HCT116 (cell line): ENCODE results near the gene PAM16. TPM values are rescaled to one million over a fixed set of nuclear protein-coding genes. Genes with fewer than 3 reads are reported as not detected.

Source experiments
- ATAC-seq: fragments of 200-7000 bp; cut with Tn5 transposase; 2 replicates; pipeline ENCODE4 v1.9.1; 2020; ENCODE audit warnings: mild to moderate bottlenecking, moderate library complexity
- BruUV-seq: library from RNA; stranded (reverse); fragments of 400-500 nt; replicated peaks from 2 replicates; lab custom pipeline; 2021; lab: Mats Ljungman, UMichigan
- CTCF ChIA-PET: fragments of 300-600 bp; sonication (Branson Sonifier 250); formaldehyde crosslinking; loops from one replicate; lab custom pipeline; 2021; ENCODE audit warnings: antibody characterized with exemption; lab: Charles Lee
- POLR2A ChIA-PET: fragments of 300-600, 350-600 bp; sonication (Branson Sonifier 250); formaldehyde crosslinking; loops from one replicate; lab custom pipeline; 2021; ENCODE audit warnings: antibody characterized with exemption; lab: Charles Lee
- RAD21 ChIA-PET, 2 experiments: fragments of 300-600 bp; sonication (Branson Sonifier 250); formaldehyde crosslinking; loops; one replicate each; lab custom pipeline; 2023; ENCODE audit warnings: low total read pairs in 2 of 2; ENCODE audit not compliant: uncharacterized antibody in 2 of 2, unreplicated experiment in 2 of 2, low non-redundant PET in 1 of 2; lab: Charles Lee
- DNase-seq: peaks from one replicate; pipeline ENCODE4 v3.0.0-alpha.2; 2010; ENCODE audit warnings: low read depth, low spot score
- H2AFZ ChIP-seq: fragments of 200-600 bp; shearing (Covaris generic), sonication (generic); 2 replicates; pipeline ENCODE4 v1.6.1; 2017; ENCODE audit warnings: low read depth, mixed run types, mixed read lengths, antibody characterized with exemption, low read length; ENCODE audit not compliant: poor library complexity, severe bottlenecking
- H3K27ac ChIP-seq: 2 replicates; pipeline ENCODE4 v1.5.1; 2012; ENCODE audit warnings: low read depth, low read length
- H3K27me3 ChIP-seq: fragments of 200-600 bp; sonication (generic); 2 replicates; pipeline ENCODE4 v1.6.1; 2016; ENCODE audit warnings: mixed run types, low read length, mixed read lengths; ENCODE audit not compliant: insufficient read depth
- H3K36me3 ChIP-seq, 2 experiments: fragments of 200-500 bp in 1 of 2; fragments of 200-600 bp in 1 of 2; sonication (Bioruptor generic) in 1 of 2; sonication (generic) in 1 of 2; 2 replicates each; pipeline versions ENCODE4 v1.5.1 to v1.6.1; 2014 to 2016; ENCODE audit warnings: low read length in 2 of 2, inconsistent platforms in 1 of 2, mixed read lengths in 1 of 2, mixed run types in 1 of 2; ENCODE audit not compliant: insufficient read depth in 2 of 2, control insufficient read depth in 1 of 2
- H3K4me1 ChIP-seq, 2 experiments: fragments of 200-600 bp in 1 of 2; sonication (generic) in 1 of 2; 2 replicates each; pipeline versions ENCODE4 v1.5.1 to v1.6.1; 2012 to 2017; ENCODE audit warnings: low read length in 2 of 2, inconsistent platforms in 1 of 2, mild to moderate bottlenecking in 1 of 2, mixed read lengths in 1 of 2, mixed run types in 1 of 2, moderate library complexity in 1 of 2; ENCODE audit not compliant: insufficient read depth in 2 of 2, control insufficient read depth in 1 of 2
- H3K4me2 ChIP-seq: fragments of 200-600 bp; sonication (generic); 2 replicates; pipeline ENCODE4 v1.6.1; 2017; ENCODE audit warnings: mixed run types, low read length, mixed read lengths
- H3K4me3 ChIP-seq, 2 experiments: fragments of 200-600 bp in 1 of 2; sonication (generic) in 1 of 2; replicated peaks in 1 of 2; 2 replicates each; pipeline ENCODE4 v1.5.1; 2011 to 2016; ENCODE audit warnings: low read length in 2 of 2, control low read depth in 1 of 2, low read depth in 1 of 2, mild to moderate bottlenecking in 1 of 2, mixed read lengths in 1 of 2, mixed run types in 1 of 2
- H3K79me2 ChIP-seq: fragments of 200-600 bp; sonication (generic); 2 replicates; pipeline ENCODE4 v1.6.1; 2017; ENCODE audit warnings: mild to moderate bottlenecking, mixed run types, low read length, moderate library complexity, mixed read lengths; ENCODE audit not compliant: insufficient read depth
- H3K9ac ChIP-seq: fragments of 200-600 bp; sonication (generic); 2 replicates; pipeline ENCODE4 v1.6.1; 2016; ENCODE audit warnings: low read length, mixed read lengths
- H3K9me2 ChIP-seq: fragments of 200-600 bp; sonication (generic), shearing (Covaris generic); 2 replicates; pipeline ENCODE4 v1.6.1; 2017; ENCODE audit warnings: mixed run types, mild to moderate bottlenecking, moderate library complexity; ENCODE audit not compliant: insufficient read depth
- H3K9me3 ChIP-seq, 2 experiments: fragments of 200-500 bp in 1 of 2; fragments of 200-600 bp in 1 of 2; sonication (Bioruptor generic) in 1 of 2; sonication (generic) in 1 of 2; 2 replicates each; pipeline ENCODE4 v1.6.1; 2014 to 2017; ENCODE audit warnings: low read length in 2 of 2, mixed read lengths in 2 of 2, inconsistent platforms in 1 of 2, low read depth in 1 of 2, mild to moderate bottlenecking in 1 of 2, mixed run types in 1 of 2, moderate library complexity in 1 of 2; ENCODE audit not compliant: control insufficient read depth in 1 of 2, insufficient read depth in 1 of 2
- H4K20me1 ChIP-seq: fragments of 200-600 bp; sonication (generic), shearing (Covaris generic); 2 replicates; pipeline ENCODE4 v1.6.1; 2017; ENCODE audit warnings: mixed run types, mild to moderate bottlenecking, moderate library complexity; ENCODE audit not compliant: insufficient read depth
- ATF3 ChIP-seq: IDR thresholded peaks from 2 replicates; pipeline ENCODE4 v1.6.1; 2012
- CEBPB ChIP-seq: IDR thresholded peaks from 2 replicates; pipeline ENCODE4 v1.6.1; 2012; ENCODE audit warnings: low read depth
- CTCF ChIP-seq, 3 experiments: fragments of 200-600 bp in 1 of 3; sonication (generic) in 1 of 3; IDR thresholded peaks in 2 of 3; conservative IDR thresholded peaks in 1 of 3; 2 replicates each; pipeline ENCODE4 v1.5.1; 2012 to 2017; ENCODE audit warnings: low read depth in 2 of 3, low read length in 2 of 3, antibody characterized with exemption in 1 of 3, borderline replicate concordance in 1 of 3, control low read depth in 1 of 3, mild to moderate bottlenecking in 1 of 3, mixed read lengths in 1 of 3, mixed run types in 1 of 3, moderate library complexity in 1 of 3; ENCODE audit not compliant: insufficient read depth in 1 of 3
- EGR1 ChIP-seq: IDR thresholded peaks from 2 replicates; pipeline ENCODE4 v1.6.1; 2012; ENCODE audit warnings: low read depth
- ELF1 ChIP-seq: IDR thresholded peaks from 2 replicates; pipeline ENCODE4 v1.6.1; 2012; ENCODE audit warnings: low read depth, borderline replicate concordance
- EZH2 ChIP-seq: fragments of 200-600 bp; sonication (generic); IDR thresholded peaks from 2 replicates; pipeline ENCODE4 v1.6.1; 2017; ENCODE audit warnings: antibody characterized with exemption, mixed run types
- EZH2phosphoT487 ChIP-seq: fragments of 200-600 bp; IDR thresholded peaks from 2 replicates; pipeline ENCODE4 v1.6.1; 2018; ENCODE audit warnings: antibody characterized with exemption, borderline replicate concordance
- POLR2AphosphoS5 ChIP-seq: IDR thresholded peaks from 2 replicates; pipeline ENCODE4 v1.6.1; 2011; ENCODE audit warnings: mild to moderate bottlenecking, low read depth, low read length, moderate library complexity
- REST ChIP-seq: IDR thresholded peaks from 2 replicates; pipeline ENCODE4 v1.6.1; 2012; ENCODE audit warnings: low read depth
- SIN3A ChIP-seq: IDR thresholded peaks from 2 replicates; pipeline ENCODE4 v1.6.1; 2012; ENCODE audit warnings: low read depth
- SP1 ChIP-seq: IDR thresholded peaks from 2 replicates; pipeline ENCODE4 v1.6.1; 2012; ENCODE audit warnings: low read depth
- SRF ChIP-seq: IDR thresholded peaks from 2 replicates; pipeline ENCODE4 v1.6.1; 2012; ENCODE audit warnings: low read depth
- TCF7L2 ChIP-seq: IDR thresholded peaks from 2 replicates; pipeline ENCODE4 v1.7.0; 2011; ENCODE audit warnings: borderline replicate concordance, inconsistent platforms; ENCODE audit not compliant: insufficient read depth, insufficient read length; ENCODE audit errors: extremely low read depth
- intact Hi-C: fragments of 100-400 bp; cut with micrococcal nuclease; formaldehyde crosslinking; loops from 2 replicates; pipeline ENCODE4 v1.10.0; 2022
- total RNA-seq: library from RNA; stranded (reverse); gene quantifications from one replicate; pipeline ENCODE4 v1.2.1, GENCODE V29; 2021; ENCODE audit not compliant: unreplicated experiment

PAM16 gene
- total RNA-seq, 1 experiment from 2014 or later = 102 TPM

- TF ChIP-seq TCF7L2 = no peak
- no peak for TF ChIP-seq CEBPB
- no peak for TF ChIP-seq SIN3A
- TF ChIP-seq ELF1 = no peak
Measured at GRCh38 chr16:4328046-4328781, 22.9 kb downstream of the PAM16 start (continued).

GRCh38 chr16:4327386-4328045 is 23.6 kb downstream of the PAM16 start:
- Histone ChIP-seq H3K9me3 (no peaks in the 10 kb centered on the region), H3K4me1 (peaks cover 8 to 44% of the 10 kb centered on the region in 2 experiments; a peak in 2 of 4 replicates), H3K4me3 (no peak overlapping the region), H3K79me2 (peaks cover 91% of the 10 kb centered on the region), H2AFZ (no peak overlapping the region), H3K9me2 (no peaks in the 10 kb centered on the region), H3K9ac (no peak overlapping the region), H3K36me3 (no peaks in the 10 kb centered on the region; a peak in 1 of 4 replicates), H3K27ac (no peak overlapping the region), H3K4me2 (no peak overlapping the region)
- intact Hi-C loops = no loop called here
- POLR2A ChIA-PET = no interaction called here
- no peak for ATAC-seq
- CTCF ChIA-PET = interaction anchor here (0.5 to 1.2 kb wide), 3 partner anchors 37 to 74 kb away, joined by 3 read pairs; no protein-coding TSS in a partner anchor
- RAD21 ChIA-PET = interaction anchor here in 1 of 2 experiments (0.8 kb wide), 1 partner anchor 37 kb away, joined by 4 read pairs; no protein-coding TSS in a partner anchor
- no TSS peak for BruUV-seq
- no peak for TF ChIP-seq ATF3
- TF ChIP-seq SP1 = no peak
- no peak for TF ChIP-seq REST
- TF ChIP-seq EGR1 = no peak
- no peak for TF ChIP-seq TCF7L2
- no peak for TF ChIP-seq EZH2phosphoT487
- TF ChIP-seq POLR2AphosphoS5 = no peak
- TF ChIP-seq SRF = no peak
- no peak for TF ChIP-seq EZH2
- no peak for TF ChIP-seq ELF1
- TF ChIP-seq CTCF (IDR thresholded peaks at IDR 0.05 in 2 of 3, conservative IDR thresholded peaks at IDR 0.05 in 1 of 3; ENCODE audit: borderline replicate concordance in 1 of 3, insufficient read depth in 1 of 3, low read depth in 2 of 3, low read length in 2 of 3) = no peak
- TF ChIP-seq, all 23 proteins: peak for 0
- H4K20me1 ChIP-seq = 0 out of 2 replicates have a peak, but pooled peaks cover 3% of the 10 kb centered on the region
- no peaks in the 10 kb centered on the region for H3K27me3 ChIP-seq
- DNase-seq = no peak
